HG03196 (cell line): Measurements from ENCODE around the gene COMMD10.
A peak's percentile ranks its signal among the peaks of the same experiment; 100 is the strongest.
"Not testable (repeated sequence)": the region's sequence is repeated elsewhere in the genome, so short reads cannot be mapped to it uniquely, and the experiment has no call there.

Experiments
- ATAC-seq: cut with Tn5 transposase; IDR thresholded peaks from one replicate; pipeline ENCODE4 v1.9.1; 2021; ENCODE audit not compliant: unreplicated experiment

The COMMD10 gene

DNA sequence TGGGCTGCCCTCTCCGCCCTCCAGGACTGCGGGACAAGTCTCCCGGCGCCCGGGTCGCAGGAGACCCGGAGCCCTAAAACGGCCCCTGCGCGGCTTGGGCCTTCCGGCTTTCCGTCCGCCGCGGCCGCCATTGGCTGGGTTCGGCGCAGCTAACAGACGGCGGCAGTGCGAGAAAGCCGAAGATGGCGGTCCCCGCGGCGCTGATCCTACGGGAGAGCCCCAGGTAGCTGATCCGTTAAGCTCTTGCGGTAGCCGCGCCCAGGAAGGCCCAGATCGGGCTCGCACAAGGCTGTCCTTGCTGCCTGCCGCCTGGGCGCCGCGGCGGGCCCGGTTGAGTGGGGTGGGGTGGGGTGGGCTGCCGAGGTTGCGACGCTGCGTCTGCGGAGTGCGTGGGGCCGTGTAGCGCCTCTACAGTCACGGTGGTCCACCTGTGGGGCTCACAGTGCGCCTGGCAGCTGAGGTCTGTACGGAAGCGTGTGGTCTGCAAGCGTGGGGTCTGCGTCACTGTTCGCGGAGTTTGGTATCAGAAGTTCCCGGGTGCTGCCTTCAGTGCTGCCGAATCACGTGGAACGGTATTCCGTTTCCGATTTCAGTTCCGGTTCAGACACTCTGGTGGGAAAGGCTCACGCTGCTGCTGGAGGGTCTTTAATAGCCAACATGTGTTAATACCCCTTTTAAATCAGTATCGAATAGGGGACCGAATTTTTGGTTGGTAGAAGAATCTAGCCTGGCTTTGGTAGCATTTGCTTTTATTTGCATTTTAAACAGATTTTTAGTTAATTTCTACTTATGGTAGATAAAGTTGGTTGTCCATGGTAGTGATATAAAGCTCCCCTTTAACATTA, at the start of gene COMMD10:
Gene COMMD10 (plus strand): TSS at position 155 of the 845 bp plus-strand sequence.
- peak; percentile 93 for ATAC-seq

DNA sequence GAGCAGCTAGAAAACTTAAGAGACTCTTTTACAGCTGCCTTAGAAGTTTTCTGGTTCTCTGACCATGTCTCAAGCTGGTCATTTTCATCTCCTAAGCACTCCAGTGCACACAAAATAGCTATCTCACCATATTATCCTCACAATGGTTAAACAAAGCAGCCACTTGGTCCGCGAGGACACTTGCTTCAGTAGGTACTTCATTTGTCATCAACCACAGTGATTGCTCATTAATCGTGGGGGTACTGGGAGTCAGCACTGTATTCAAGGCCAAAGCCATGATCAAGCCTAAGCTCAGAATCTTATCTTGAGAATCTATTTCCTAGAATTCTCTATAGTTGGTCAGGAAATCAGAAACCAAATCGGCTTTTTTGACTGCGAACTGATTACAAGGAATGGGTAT, 49.7 kb upstream of the COMMD10 start:
- no peak for ATAC-seq

DNA sequence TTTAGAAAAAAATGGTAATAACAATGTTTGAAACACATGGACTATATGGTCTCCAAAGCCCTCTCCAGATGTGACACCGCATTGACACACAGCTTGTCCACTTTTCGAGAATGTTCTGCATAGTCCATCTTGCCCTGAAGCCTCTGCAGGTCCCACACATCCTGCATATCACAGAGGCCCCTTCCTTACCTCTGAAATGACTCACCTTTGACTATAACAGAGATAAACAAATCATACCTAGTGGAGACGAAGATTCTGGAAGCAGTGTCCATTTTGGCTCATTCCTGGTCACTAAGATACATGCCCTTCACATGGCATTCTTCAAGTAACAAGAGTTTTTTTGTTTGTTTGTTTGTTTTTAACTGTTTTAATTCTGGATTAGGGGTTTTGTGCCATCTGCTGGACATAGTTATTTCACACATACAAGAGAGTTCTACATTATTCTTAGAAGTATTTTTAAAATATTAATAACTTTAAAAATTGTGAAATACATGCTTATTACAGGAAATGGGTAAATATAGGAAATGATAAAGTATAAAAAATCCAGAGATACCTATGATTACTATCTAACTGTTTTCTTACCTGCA, 47.5 kb upstream of the COMMD10 start:
- no peak for ATAC-seq

DNA sequence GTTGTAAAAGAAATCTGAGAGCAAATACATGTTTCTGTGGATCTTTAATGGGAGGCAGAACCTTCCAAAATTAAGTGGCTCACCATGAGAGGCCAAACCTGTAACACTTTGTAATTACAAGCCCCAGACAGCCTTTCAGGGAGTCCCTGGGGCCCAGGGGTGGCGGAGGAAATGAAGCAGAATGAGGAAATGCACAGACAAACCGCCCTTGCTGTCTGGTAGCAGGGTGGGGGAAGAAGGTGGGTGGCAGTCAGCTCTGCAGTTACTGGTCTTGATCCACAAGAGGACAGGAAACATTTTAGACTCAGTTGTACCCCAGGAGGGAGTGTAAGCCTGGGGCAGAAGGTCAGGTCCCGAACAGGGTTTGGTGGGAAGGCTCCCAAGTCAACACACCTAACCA, 46.0 kb upstream of the COMMD10 start:
- no peak for ATAC-seq

DNA sequence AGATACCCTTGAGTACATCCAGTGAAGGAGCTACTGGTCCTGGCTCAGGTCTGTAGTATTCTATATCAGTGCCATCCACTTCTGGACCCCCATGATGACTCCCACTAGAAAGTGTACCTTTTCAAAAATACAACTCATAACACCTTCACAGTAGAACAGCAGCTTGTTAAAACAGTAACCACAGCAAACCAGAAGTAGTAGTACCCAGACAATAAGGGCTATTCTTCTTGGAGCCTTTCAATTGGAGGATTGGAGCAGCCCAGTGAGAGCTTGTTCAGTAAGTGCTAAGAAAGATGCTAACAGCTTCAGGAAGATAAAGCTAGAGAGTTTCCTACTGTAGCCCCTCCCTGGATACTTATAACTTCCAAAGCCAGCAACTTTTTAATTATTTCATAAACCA, 42.5 kb upstream of the COMMD10 start:
- no peak for ATAC-seq

DNA sequence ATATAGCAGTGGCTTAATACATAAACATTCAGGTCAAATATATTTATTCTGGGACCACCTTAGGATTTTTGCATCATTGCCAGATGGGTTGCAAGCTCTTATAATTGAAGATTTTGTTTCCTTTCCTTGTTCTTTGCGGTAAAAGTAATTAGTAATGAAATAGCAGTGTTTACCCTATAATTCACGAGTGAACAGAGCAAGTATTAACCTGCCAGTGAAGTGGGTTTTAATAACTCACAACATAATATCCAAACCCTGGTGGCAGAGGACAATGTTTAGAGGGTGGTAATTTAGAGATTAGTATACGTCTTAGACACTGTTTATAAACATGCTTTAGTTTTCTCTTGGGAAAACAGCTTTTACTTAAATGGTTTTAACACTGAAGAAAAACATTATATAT, 40.8 kb upstream of the COMMD10 start:
- no peak for ATAC-seq

DNA sequence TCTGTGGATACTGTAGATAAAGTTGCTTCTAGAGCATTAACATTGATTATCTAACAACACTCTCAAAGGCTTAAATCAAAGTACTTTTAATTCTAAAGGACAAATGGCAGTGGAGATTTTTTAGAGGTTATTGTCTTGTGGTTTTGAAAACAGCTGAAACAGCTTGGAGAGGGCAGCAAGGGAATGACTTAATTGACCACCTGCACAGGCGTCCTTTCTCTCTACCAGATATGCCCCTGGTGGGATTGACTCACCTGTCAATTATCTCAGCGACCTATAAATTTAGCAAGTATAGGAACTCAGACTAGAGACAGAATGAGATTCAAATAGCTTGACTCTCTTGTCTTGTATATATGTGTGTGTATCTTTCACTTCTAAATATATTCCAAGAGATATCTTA, 39.0 kb upstream of the COMMD10 start:
- ATAC-seq, result no peak

DNA sequence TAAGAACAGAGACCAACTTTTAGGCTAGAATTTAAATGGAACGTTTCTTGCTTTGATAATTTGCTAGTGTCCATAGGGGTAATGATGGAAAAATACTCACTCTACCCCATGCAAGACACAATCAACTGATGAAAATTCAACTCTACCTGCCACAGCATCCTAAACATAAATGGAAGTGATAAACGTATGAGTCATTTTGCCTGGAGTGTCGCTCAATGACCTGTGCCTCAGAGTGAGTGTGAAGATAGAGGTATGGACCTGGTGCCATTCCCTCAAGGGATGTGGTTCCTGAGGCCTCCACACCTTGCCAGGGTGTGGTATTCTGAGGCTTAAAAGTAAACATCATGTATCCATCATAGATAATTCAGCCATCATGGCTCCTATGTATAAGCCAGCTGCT, 38.6 kb upstream of the COMMD10 start:
- ATAC-seq, result no peak

DNA sequence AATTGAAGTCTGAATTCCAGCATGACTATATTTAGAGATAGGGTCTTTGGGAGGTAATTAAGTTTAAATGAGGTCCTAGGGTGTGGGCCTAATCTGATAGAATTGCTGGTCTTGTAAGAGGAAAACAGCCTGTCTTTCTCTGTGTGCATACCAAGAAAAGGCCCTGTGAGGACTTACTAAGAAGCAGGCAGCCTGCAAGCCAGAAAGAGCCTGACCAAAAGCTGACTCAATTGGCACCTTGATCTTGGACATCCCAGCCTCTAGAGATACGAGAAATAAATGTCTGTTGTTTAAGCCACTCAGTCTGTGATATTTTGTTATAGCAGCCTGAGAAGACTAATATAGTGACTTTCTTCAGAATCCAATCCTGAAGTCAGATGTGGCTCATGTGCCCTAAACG, 38.0 kb upstream of the COMMD10 start:
- no peak for ATAC-seq

DNA sequence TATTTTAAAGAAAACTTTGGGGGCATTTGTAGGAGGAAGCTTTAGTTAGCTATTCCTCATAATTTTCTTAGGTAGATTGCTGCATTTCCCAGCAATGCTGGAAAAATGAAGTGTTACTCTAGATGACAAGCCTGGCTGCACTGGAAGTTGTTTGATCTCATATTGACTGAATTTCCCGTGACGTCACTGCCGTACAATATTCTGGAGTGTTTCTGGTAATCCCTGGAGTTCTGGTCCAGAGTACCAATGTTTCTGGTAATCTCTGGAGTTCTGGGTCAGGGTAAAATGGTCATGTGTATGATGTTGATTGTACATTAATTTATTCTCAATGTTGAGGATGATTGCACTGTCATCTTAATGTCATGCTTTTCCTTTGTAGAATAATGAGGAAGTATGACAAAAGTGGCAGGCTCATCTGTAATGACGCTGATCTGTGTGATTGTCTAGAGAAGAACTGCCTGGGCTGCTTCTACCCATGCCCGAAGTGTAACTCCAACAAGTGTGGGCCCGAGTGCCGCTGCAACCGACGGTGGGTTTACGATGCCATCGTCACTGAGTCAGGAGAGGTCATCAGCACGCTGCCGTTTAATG, 26.4 kb upstream of the COMMD10 start:
- ATAC-seq, result no peak

DNA sequence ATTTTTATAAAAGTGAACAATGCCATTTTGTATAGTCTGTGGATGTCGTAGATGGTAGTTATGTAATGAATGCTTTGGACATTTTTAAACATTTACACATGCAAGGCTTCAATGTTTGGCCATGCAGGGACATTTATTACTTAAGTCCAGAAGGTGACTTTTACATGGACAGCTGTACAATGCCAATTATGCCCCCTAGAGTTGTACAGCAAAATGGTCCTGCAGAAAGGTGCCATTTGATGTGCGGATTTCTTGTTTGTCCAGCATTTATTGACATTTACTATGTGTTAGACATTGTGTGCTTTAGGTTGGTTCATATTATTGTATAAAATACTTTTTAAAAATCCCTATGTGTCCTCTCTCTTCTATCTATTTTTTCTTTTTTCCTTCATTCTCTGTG, 22.5 kb upstream of the COMMD10 start:
- ATAC-seq, result no peak

DNA sequence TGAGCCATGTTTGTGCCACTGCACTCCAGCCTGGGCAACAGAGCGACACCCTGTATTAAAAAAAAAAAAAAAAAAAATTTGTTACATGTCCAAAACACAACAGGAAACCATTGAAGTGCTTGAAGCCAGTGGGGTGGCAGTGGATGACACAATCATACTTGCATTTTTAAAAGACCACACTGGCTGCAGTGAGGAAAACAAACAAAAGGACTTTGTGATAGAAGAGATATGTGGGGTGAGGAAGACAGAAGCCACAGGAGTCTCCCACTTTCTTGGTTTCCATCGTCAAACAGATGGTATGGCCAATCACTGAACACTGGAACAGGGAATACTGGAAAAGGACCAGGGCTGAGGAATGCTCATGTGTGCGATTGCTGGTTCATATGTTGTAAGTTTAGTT, 20.9 kb upstream of the COMMD10 start:
- no peak for ATAC-seq

DNA sequence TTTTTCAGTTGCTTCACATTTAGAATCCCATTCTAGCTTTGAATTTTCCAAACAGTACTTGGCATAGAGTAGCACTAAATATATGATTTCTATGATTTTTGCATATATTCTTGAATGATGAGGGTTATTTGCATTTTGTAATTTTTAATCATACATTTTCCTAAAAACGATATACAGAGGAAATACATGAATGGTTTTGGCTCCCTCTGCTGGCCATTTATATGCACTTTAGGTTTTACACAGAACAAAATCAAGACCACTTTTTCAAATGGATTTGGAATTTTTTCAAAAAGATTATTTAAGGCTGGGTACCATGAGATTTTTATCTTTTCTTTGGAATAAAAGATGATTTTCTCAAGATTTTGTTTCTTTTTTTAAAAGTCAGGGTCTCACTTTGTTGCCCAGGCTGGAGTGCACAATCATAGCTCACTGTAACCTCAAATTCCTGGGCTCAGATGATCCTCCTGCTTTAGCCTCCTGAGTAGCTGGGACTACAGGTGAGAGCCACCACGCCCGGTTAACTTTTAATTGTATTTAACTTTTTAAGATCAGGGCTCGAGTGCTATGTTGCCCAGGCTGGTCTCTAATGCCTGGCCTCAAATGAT, 16.7 kb upstream of the COMMD10 start:
- ATAC-seq, result no peak

DNA sequence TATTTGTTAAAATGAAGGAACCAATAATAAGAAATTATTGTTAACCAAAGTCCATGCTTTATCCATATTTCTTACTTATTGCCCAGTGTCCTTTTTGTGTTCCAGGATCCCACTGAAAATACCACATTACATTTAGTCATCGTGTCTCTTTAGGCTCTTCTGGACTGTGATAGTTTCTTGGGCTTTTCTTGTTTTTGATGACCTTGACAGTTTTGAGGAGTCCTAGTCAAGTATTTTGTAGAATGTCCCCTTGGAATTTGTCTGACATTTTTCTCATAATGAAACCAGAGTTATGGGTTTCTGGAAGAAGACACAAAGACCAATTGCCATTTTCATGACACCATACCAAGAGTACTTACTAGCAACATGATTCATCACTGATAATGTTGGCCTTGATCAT, 13.6 kb upstream of the COMMD10 start:
- ATAC-seq, result no peak

DNA sequence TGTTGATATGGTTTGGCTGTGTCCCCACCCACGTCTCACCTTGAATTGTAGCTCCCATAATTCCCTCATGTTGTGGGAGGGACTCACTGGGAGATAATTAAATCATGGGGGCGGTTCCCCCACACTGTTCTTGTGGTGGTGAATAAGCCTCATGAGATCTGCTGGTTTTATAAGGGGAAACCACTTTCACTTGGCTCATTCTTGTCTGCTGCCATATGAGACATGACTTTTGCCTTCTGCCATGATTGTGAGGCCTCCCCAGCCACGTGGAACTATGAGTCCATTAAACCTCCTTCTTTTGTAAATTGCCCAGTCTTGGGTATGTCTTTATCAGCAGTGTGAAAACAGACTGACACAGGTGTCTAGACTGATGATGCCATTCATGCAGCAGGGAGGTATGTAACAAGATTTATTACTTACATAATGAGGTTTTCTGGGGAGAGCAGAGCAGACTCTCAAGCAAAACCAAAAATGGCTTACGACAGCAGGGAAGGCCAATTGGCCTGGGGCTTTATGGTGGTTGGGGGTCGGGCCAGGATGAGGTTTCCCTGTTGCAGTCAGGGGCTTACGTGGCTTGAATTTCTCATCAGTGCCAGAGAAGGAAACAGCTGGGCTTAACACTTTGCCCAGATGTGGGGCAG, 9.5 kb upstream of the COMMD10 start:
- no peak for ATAC-seq

DNA sequence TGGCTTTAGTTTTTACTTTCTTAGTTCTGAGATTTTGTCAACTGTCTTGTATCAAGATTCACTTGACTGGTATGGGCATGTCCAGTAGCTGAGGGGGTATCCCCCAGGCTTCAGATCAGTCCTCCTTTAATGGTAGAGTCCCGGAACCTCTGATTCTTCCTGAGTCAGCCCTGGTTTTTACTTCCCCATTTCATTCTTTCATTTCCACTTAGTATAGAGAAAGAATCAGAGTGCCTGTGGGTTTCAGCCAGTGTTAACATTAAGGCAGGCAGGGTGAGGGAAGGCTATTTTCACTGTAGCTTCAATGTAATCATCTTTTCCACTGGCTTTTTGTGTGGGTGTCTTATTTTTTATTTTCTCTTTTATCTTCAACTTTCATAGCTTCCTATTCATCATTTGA, 8.3 kb upstream of the COMMD10 start:
- ATAC-seq, result peak; percentile 99

DNA sequence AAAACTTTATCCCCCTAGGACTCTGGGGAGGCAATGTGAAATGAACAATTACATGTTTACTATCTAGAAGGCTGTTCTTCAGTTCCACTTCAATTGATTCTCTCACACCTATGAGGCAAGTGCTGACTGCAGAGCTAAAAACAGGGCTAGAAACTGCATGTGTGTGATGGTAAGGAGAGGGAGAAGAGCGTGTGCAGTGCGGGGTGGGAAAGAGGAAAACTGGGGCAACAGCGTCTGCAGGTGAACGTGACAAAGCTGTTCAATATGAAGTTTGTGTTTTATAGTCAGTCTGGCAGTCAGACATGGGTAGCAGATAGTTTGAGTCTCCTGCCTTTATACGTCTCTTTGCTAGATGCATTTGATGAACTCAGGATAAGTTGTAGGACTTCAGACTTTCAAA, 6.6 kb upstream of the COMMD10 start:
- ATAC-seq, result no peak

DNA sequence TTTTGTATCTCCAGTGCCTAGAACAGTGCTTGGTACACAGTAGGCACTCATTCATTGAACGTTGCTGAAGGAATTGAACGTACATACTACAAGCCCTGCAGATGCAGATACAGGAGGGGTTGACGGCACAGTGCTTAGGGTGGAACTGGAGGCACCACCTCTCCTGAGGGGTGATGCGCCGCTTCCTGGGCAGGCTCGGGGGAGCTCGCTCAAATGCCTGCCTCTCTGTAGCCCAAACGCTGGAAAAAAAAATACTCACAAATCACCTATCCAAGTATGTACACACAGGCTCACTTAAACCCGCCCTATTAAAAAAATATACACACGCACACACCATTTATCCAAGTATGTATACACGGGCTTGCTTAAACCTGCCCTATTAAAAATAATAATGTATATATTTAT, 536 bp upstream of the COMMD10 start:
- peak; percentile 43 for ATAC-seq

DNA sequence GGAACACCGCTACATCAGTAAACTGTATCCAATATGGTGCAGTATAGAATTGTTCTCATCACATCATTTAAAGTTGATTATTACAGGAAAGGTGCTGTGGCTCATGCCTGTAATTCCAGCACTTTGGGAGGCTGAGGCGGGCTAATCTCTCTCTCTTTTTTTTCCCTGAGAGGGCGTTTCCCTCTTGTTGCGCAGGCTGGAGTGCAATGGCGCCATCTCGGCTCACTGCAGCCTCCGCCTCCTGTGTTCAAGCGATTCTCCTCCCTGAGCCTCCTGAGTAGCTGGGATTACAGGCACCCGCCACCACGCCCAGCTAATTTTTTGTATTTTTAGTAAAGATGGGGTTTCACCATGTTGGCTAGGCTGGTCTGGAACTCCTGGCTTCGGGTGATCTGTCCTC, 1.5 kb downstream of the COMMD10 start:
- ATAC-seq, result not testable (repeated sequence)

DNA sequence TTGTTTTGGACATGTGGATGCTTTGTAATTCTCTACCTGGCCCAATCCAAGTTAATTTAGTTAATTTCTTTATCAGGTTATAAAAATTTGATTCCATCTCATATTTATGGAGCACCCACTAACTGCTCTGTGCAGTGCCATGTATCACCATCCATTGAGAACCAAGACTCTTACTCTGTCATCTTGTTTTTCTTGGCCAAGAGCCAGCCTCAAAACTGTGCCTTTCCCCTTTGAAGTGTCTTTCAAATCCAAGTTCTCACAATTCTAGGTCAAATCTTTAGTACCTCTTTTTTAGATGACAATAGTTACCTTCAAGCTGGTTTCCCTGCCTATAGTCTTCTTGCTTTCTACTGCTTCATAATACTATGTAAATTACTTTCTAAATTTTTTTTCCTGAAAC, 3.2 kb downstream of the COMMD10 start:
- ATAC-seq, result no peak

DNA sequence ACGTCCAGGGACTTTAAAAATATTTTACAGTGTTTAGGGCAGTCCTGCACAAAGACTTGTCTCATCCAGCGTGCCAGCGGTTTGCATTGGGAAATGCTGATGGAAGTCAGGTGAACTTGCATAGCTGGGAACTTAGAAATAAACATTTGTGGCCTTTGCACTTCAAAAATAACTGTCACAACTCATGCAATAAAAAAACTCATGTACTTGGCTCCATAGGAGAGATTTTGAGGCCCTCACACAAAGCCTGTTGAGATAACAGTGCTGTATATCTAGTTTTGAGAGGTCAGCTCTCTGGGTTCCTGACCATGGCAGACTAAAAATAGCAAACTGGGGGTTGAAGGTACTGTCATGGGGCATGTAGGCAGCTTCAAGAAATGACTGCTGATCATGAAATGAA, 5.5 kb downstream of the COMMD10 start:
- no peak for ATAC-seq

DNA sequence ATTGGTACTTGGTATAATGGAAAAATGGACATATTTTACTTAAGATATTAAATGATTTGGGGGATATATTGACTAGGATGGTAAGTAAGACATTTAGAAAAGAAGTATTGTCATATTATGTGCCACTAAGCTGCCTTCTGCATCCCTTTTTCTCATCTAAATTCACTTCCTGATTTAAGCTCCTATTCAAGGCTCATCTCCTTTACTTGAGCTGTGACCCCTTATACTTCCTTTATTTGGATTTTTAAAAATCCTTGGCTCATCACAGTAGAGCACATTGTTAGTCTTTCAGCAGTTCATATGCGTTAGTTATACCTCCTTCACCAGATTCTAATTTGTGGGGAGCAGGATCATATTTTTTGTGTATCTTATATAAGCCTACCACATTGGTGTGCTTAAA, 6.6 kb downstream of the COMMD10 start:
- ATAC-seq, result no peak
